Gastroesophageal sphincter (tissue), 4 donors: ENCODE measurements around the gene C1orf115. TPM values are rescaled to one million over a fixed set of nuclear protein-coding genes. Genes with fewer than 3 reads are reported as not detected.

ENCODE experiments used
- ATAC-seq: fragments of 150-250 bp; one replicate; pipeline ENCODE4 v1.9.1; 2016; ENCODE audit warnings: mild to moderate bottlenecking, moderate library complexity
- H3K27ac ChIP-seq, 4 donors: fragments of 200-600 bp; sonication (generic) in 3 of 4; 1 replicate in 3 of 4; 2 replicates in 1 of 4; pipeline ENCODE4 v1.5.1; 2016 to 2019
- H3K27me3 ChIP-seq: fragments of 200-600 bp; sonication (generic); one replicate; pipeline ENCODE4 v1.5.1; 2019
- H3K36me3 ChIP-seq, 2 donors: fragments of 200-600 bp; sonication (generic); one replicate each; pipeline ENCODE4 v1.5.1; 2019; ENCODE audit warnings: control low read depth in 1 of 2
- H3K4me1 ChIP-seq, 3 donors: fragments of 200-600 bp; sonication (generic); 1 replicate in 2 of 3; 2 replicates in 1 of 3; pipeline ENCODE4 v1.5.1; 2016 to 2019; ENCODE audit warnings: control low read depth in 2 of 3
- H3K4me3 ChIP-seq, 2 donors: fragments of 200-600 bp; sonication (generic); one replicate each; pipeline ENCODE4 v1.5.1; 2019; ENCODE audit warnings: mild to moderate bottlenecking in 1 of 2, moderate library complexity in 1 of 2
- H3K9me3 ChIP-seq, 3 donors: fragments of 200-600 bp; sonication (generic); one replicate each; pipeline ENCODE4 v1.5.1; 2017 to 2019; ENCODE audit warnings: control low read depth in 2 of 3
- EP300 ChIP-seq: sonication (generic); formaldehyde crosslinking; IDR thresholded peaks from one replicate; pipeline ENCODE4 v1.6.1; 2017; ENCODE audit warnings: antibody characterized with exemption, mild to moderate bottlenecking
- POLR2A ChIP-seq, 2 donors: fragments of 450-650 bp; IDR thresholded peaks; one replicate each; pipeline ENCODE4 v1.6.1; 2017; ENCODE audit warnings: antibody characterized with exemption in 2 of 2, mild to moderate bottlenecking in 2 of 2, moderate library complexity in 1 of 2
- POLR2AphosphoS5 ChIP-seq: sonication (generic); formaldehyde crosslinking; IDR thresholded peaks from one replicate; pipeline ENCODE4 v1.6.1; 2017; ENCODE audit warnings: antibody characterized with exemption
- WGBS, 2 donors: methylation state at CpG; one replicate each; pipeline ENCODE4 v1.1.5; 2018; ENCODE audit warnings: low coverage in 1 of 2; 5-methylcytosine and 5-hydroxymethylcytosine counted together
- total RNA-seq, 4 donors: library from RNA; depleted of rRNA; stranded (reverse); fragments of >200 nt; gene quantifications; one replicate each; pipeline ENCODE4 v1.1.0, GENCODE V29; 2016
- TF ChIP-seq, protein P1 (sequence below), 4 experiments: fragments of 200-600 bp in 2 of 4; fragments of 450-650 bp in 2 of 4; sonication (generic) in 1 of 4; IDR thresholded peaks; one replicate each; pipeline ENCODE4 v1.5.1; 2017 to 2019; ENCODE audit warnings: antibody characterized with exemption in 4 of 4, mild to moderate bottlenecking in 2 of 4, moderate library complexity in 2 of 4

Gene C1orf115
- total RNA-seq: 10 to 100 TPM in 2 of 4 donors, 1 to 10 TPM in 2; 6.8 to 28.0 (median 9.5) TPM

GRCh38 chr1:220690140-220691052 lies at the start of gene C1orf115:
C1orf115 (plus strand) TSS chr1:220690363; CDS start chr1:220690403, 40 bp downstream.
- peak; percentile 66 for TF ChIP-seq POLR2AphosphoS5
- TF ChIP-seq, protein P1, sequence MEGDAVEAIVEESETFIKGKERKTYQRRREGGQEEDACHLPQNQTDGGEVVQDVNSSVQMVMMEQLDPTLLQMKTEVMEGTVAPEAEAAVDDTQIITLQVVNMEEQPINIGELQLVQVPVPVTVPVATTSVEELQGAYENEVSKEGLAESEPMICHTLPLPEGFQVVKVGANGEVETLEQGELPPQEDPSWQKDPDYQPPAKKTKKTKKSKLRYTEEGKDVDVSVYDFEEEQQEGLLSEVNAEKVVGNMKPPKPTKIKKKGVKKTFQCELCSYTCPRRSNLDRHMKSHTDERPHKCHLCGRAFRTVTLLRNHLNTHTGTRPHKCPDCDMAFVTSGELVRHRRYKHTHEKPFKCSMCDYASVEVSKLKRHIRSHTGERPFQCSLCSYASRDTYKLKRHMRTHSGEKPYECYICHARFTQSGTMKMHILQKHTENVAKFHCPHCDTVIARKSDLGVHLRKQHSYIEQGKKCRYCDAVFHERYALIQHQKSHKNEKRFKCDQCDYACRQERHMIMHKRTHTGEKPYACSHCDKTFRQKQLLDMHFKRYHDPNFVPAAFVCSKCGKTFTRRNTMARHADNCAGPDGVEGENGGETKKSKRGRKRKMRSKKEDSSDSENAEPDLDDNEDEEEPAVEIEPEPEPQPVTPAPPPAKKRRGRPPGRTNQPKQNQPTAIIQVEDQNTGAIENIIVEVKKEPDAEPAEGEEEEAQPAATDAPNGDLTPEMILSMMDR (IDR thresholded peaks at IDR 0.05): peak; percentile 87 to 98 (median 94)
- TF ChIP-seq EP300: no peak
- Histone ChIP-seq H3K4me3 (peak within 1 kb of the TSS; percentile 57 to 82), H3K27ac (peak within 1 kb of the TSS in 3 of 4 donors; percentile 51 to 75 (median 59)), H3K27me3 (peaks cover 4% of the 10 kb centered on the region), H3K9me3 (no peaks in the 10 kb centered on the region), H3K4me1 (peaks cover 0 to 27% (median 5%) of the 10 kb centered on the region in 3 donors), H3K36me3 (no peaks in the 10 kb centered on the region)
- WGBS, 2 donors: 50 to 57% methylated on average over 3 to 4 of the region's 96 CpGs
- peak; percentile 96 for ATAC-seq

DNA sequence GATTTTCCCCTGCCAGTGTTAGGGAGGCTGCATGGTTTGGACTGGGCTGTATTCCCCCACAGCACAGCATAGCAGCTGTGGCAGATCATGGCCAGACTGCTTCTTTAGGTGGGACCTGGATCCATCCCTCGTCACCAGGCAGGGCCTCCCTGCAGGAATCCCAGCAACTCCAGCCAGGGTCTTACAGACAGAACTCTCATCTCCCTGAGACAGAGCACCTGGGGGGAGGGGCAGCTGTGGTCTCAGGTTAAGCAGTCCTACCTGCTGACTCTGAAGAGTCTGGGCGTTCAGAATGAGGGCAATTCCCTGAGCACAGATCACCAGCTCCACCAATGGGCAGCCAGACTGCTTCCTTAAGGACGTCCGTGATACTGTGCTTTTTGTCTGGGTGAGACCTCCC lies 47.9 kb upstream of the C1orf115 start:
- H3K4me3 ChIP-seq: no peak overlapping the region
- H3K9me3 ChIP-seq: no peaks in the 10 kb centered on the region
- WGBS, 2 donors: no CpG with 5 or more reads among the region's 4 CpGs
- H3K27ac ChIP-seq: no peak overlapping the region
- no peak for TF ChIP-seq EP300
- no peak for TF ChIP-seq POLR2AphosphoS5
- no peak for TF ChIP-seq POLR2A (IDR thresholded peaks at IDR 0.05)
- TF ChIP-seq, protein P1 (IDR thresholded peaks at IDR 0.05): no peak
- H3K27me3 ChIP-seq: no peaks in the 10 kb centered on the region
- ATAC-seq: no peak
- H3K36me3 ChIP-seq: peaks cover 0 to 27% of the 10 kb centered on the region in 2 donors
- H3K4me1 ChIP-seq: no peaks in the 10 kb centered on the region

DNA sequence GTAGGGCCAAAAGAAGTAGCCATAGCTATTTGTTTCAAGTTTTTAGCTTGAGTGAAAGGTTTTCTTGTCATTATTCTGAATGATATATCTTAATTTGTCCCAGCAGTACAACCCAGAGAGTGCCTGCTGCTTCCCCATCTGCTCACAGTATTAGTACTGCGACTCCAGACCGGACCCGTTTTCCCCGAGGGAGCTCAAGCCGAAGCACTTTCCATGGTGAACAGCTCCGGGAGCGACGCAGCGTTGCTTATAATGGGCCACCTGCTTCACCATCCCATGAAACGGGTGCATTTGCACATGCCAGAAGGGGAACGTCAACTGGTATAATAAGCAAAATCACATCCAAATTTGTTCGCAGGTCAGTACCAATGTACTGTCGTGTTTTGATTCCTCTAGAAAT lies 37.2 kb upstream of the C1orf115 start:
- TF ChIP-seq POLR2A (IDR thresholded peaks at IDR 0.05) (no peak), EP300 (no peak), POLR2AphosphoS5 (no peak)
- TF ChIP-seq, protein P1 (IDR thresholded peaks at IDR 0.05): no peak
- WGBS, 2 donors: 63 to 90% methylated on average over 2 to 13 of the region's 13 CpGs
- H3K9me3 ChIP-seq: no peaks in the 10 kb centered on the region

DNA sequence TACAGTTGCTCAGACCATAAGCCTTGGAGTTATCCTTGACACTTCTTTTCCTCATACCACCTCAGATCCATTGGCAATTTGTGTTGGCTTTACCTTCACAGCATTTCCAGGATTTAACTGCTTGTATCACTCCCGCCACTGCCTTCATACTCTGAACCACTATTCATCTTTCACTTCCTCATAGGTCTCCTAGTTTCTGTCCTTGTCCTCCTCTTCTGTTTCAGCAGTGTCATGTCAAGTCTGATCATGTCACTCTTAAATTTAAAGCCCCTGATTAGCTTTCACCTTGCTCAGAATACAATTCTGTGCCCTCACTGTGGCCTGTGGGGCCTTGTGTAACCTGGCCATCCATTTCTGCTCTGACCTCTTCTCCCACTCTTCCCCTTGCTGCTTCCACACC lies 34.7 kb upstream of the C1orf115 start:
- 90 to 100% methylated on average over 1 of the region's 1 CpG for WGBS, 2 donors
- Histone ChIP-seq H3K36me3 (peaks cover 0 to 76% of the 10 kb centered on the region in 2 donors), H3K4me1 (no peaks in the 10 kb centered on the region), H3K4me3 (no peak overlapping the region), H3K27ac (no peak overlapping the region), H3K27me3 (no peaks in the 10 kb centered on the region), H3K9me3 (no peaks in the 10 kb centered on the region)
- ATAC-seq: no peak
- TF ChIP-seq POLR2AphosphoS5 (no peak), POLR2A (IDR thresholded peaks at IDR 0.05) (no peak), EP300 (no peak)
- TF ChIP-seq, protein P1 (IDR thresholded peaks at IDR 0.05): no peak

More for the DNA sequence above, 37.2 kb upstream of the C1orf115 start:
- H3K36me3 ChIP-seq: peaks cover 0 to 67% of the 10 kb centered on the region in 2 donors
- no peak overlapping the region for H3K4me3 ChIP-seq
- no peak overlapping the region for H3K27ac ChIP-seq
- no peak for ATAC-seq
- no peaks in the 10 kb centered on the region for H3K4me1 ChIP-seq
- H3K27me3 ChIP-seq: no peaks in the 10 kb centered on the region
